ENCODE measurements around the gene BRICD5. TPM values are rescaled to one million over a fixed set of nuclear protein-coding genes. Genes with fewer than 3 reads are reported as not detected.
"Not testable (repeated sequence)": the region's sequence is repeated elsewhere in the genome, so short reads cannot be mapped to it uniquely, and the experiment has no call there.

Gene BRICD5
- total RNA-seq, 1 donor from 2014 or later = 5.1 TPM

- no peaks in the 10 kb centered on the region for H3K4me1 Mint-ChIP-seq
- ChIA-PET CTCF (no interaction called here), POLR2A (interaction anchor here (2.3 kb wide), 1 partner anchor 9 kb away, joined by 7 read pairs; the partner anchor contains the start of gene ECI1)
- DNase-seq = no peak
- H3K27me3 Mint-ChIP-seq = no peaks in the 10 kb centered on the region
- intact Hi-C loops (cut with micrococcal nuclease) = no loop called here
- H3K9me3 Mint-ChIP-seq = no peaks in the 10 kb centered on the region
- H3K36me3 Mint-ChIP-seq (ENCODE audit: low read depth) = peaks cover 42% of the 10 kb centered on the region
- no peak for ATAC-seq (ENCODE audit: low read depth)
- H3K27ac Mint-ChIP-seq = no peak overlapping the region
- H3K4me3 Mint-ChIP-seq = no peak overlapping the region
- no peak for TF ChIP-seq CTCF (IDR thresholded peaks at IDR 0.05)
Measured at GRCh38 chr16:2242598-2242997, 31.9 kb upstream of the BRICD5 start.

- H3K27me3 Mint-ChIP-seq; H3K27ac Mint-ChIP-seq; H3K9me3 Mint-ChIP-seq; ATAC-seq (ENCODE audit: low read depth); H3K4me1 Mint-ChIP-seq; intact Hi-C loops (cut with micrococcal nuclease); H3K4me3 Mint-ChIP-seq; DNase-seq; CTCF ChIA-PET: not testable (repeated sequence)
- peaks cover 32% of the 10 kb centered on the region for H3K36me3 Mint-ChIP-seq (ENCODE audit: low read depth)
- POLR2A ChIA-PET = interaction anchor here (2.3 kb wide), 1 partner anchor 11 kb away, joined by 7 read pairs; the partner anchor contains the start of gene ECI1
Measured at GRCh38 chr16:2240331-2240730, 29.7 kb upstream of the BRICD5 start.

- no peak overlapping the region for H3K27ac Mint-ChIP-seq
- DNase-seq (no peak), ATAC-seq (ENCODE audit: low read depth) (no peak)
- no peaks in the 10 kb centered on the region for H3K9me3 Mint-ChIP-seq
- ChIA-PET POLR2A (interaction anchor here (0.6 to 1.1 kb wide), 3 partner anchors 11 to 17 kb away, joined by 3 read pairs; no protein-coding TSS in a partner anchor), CTCF (no interaction called here)
- peaks cover 35% of the 10 kb centered on the region for H3K36me3 Mint-ChIP-seq (ENCODE audit: low read depth)
- intact Hi-C loops (cut with micrococcal nuclease) = no loop called here
- no peak overlapping the region for H3K4me3 Mint-ChIP-seq
- peaks cover 2% of the 10 kb centered on the region for H3K27me3 Mint-ChIP-seq
- no peak for TF ChIP-seq CTCF (IDR thresholded peaks at IDR 0.05)
- H3K4me1 Mint-ChIP-seq = no peaks in the 10 kb centered on the region
Measured at GRCh38 chr16:2238838-2239675, 28.4 kb upstream of the BRICD5 start.

GRCh38 chr16:2238150-2238837, 27.6 kb upstream of the BRICD5 start:
- TF ChIP-seq CTCF (IDR thresholded peaks at IDR 0.05) = no peak
- intact Hi-C loops (cut with micrococcal nuclease) = no loop called here

GRCh38 chr16:2237493-2238149, 27.0 kb upstream of the BRICD5 start:
- ATAC-seq (ENCODE audit: low read depth) (no peak), DNase-seq (no peak)
- Mint-ChIP-seq H3K27me3 (peaks cover 2% of the 10 kb centered on the region), H3K4me3 (no peak overlapping the region), H3K9me3 (no peaks in the 10 kb centered on the region), H3K27ac (no peak overlapping the region), H3K4me1 (no peaks in the 10 kb centered on the region), H3K36me3 (ENCODE audit: low read depth) (peaks cover 33% of the 10 kb centered on the region)
- ChIA-PET CTCF (no interaction called here), POLR2A (no interaction called here)
- intact Hi-C loops (cut with micrococcal nuclease) = no loop called here
- TF ChIP-seq CTCF (IDR thresholded peaks at IDR 0.05) = no peak

More at GRCh38 chr16:2238150-2238837, 27.6 kb upstream of the BRICD5 start:
- POLR2A ChIA-PET = interaction anchor here (0.6 to 1.1 kb wide), 3 partner anchors 12 to 18 kb away, joined by 3 read pairs; no protein-coding TSS in a partner anchor
- no peak overlapping the region for H3K4me3 Mint-ChIP-seq
- no peaks in the 10 kb centered on the region for H3K9me3 Mint-ChIP-seq
- no peaks in the 10 kb centered on the region for H3K4me1 Mint-ChIP-seq
- H3K27me3 Mint-ChIP-seq = peaks cover 2% of the 10 kb centered on the region
- ATAC-seq (ENCODE audit: low read depth) (no peak), DNase-seq (no peak)
- H3K36me3 Mint-ChIP-seq (ENCODE audit: low read depth) = peaks cover 31% of the 10 kb centered on the region
- CTCF ChIA-PET = no interaction called here
- no peak overlapping the region for H3K27ac Mint-ChIP-seq

Measured in activated B cell treated with CpG ODN at 0.5 μM for 24 hours (primary cell).